Measurements from ENCODE around the gene LRRC53.
A peak's percentile ranks its signal among the peaks of the same experiment; 100 is the strongest.

LRRC53 gene

DNA sequence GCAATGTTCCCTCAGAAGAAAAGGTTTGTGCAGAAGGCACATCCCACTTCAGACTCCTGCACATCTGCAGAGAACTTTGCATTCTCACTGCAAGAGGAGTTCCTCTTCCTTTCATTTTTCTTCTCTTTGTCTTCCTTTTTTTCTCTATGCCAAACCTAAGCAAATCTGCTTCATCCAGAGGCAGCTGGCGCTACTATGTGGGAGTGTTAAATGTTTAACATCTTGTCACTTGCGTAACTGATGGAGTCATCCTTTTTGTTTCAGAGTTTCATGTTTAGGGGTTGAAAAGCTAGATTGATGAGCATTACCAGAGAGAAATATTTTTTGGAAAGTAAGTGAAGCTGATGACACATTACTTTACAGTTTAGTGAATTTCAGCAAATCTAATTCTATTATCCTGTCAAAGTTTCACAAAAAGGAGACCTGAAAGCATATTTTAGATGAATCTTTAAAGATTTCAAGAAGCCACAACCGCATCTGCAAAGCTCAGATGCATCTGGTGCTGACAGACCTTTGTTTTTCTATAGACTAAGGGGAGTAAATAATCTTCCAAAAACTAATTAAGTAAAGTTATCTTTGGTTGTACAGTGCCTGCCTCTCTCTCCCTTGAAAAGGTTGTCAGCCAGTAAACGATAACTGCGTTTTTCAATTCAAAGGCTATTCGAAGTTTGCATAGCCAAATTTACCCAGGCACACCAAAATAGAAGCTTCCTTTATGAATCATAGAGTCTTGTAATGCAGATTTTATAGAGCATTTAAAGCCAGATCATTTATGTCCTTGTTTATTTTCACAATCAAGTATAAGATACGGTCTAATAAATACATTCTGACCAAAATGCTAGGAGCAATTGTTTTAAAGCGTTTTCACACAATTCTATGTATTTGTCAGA lies 1.2 kb upstream of the LRRC53 start:
- TF ChIP-seq, protein P1, sequence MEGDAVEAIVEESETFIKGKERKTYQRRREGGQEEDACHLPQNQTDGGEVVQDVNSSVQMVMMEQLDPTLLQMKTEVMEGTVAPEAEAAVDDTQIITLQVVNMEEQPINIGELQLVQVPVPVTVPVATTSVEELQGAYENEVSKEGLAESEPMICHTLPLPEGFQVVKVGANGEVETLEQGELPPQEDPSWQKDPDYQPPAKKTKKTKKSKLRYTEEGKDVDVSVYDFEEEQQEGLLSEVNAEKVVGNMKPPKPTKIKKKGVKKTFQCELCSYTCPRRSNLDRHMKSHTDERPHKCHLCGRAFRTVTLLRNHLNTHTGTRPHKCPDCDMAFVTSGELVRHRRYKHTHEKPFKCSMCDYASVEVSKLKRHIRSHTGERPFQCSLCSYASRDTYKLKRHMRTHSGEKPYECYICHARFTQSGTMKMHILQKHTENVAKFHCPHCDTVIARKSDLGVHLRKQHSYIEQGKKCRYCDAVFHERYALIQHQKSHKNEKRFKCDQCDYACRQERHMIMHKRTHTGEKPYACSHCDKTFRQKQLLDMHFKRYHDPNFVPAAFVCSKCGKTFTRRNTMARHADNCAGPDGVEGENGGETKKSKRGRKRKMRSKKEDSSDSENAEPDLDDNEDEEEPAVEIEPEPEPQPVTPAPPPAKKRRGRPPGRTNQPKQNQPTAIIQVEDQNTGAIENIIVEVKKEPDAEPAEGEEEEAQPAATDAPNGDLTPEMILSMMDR (IDR thresholded peaks at IDR 0.05; ENCODE audit: low read depth, low read length, missing control alignments) = no peak
- no peak for DNase-seq (ENCODE audit: low read depth)
- no peak overlapping the region for H3K4me3 ChIP-seq (ENCODE audit: low read depth, low read length)

DNA sequence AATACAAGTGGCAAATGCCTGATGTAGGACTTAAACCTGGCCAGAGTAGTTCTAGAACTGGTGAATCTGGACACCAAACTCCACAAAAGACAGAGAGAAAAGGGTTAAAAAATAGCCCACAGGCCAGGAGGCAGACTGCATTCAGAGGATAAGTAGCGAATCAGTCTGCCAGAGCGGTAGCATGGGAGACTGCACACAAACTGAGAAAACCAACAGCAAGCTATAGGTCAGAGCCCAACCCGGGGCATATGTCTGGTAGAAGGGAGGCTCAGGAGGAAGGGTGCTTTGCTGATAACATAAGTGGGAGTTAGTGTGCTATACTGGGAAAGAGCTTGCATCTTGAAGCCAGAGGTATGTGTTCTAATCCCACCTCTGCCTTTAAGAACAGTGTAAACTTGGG lies 4.0 kb downstream of the LRRC53 start:
- no peak for DNase-seq (ENCODE audit: low read depth)
- no peak overlapping the region for H3K4me3 ChIP-seq (ENCODE audit: low read depth, low read length)
- TF ChIP-seq, protein P1 (IDR thresholded peaks at IDR 0.05; ENCODE audit: low read depth, low read length, missing control alignments) = no peak

DNA sequence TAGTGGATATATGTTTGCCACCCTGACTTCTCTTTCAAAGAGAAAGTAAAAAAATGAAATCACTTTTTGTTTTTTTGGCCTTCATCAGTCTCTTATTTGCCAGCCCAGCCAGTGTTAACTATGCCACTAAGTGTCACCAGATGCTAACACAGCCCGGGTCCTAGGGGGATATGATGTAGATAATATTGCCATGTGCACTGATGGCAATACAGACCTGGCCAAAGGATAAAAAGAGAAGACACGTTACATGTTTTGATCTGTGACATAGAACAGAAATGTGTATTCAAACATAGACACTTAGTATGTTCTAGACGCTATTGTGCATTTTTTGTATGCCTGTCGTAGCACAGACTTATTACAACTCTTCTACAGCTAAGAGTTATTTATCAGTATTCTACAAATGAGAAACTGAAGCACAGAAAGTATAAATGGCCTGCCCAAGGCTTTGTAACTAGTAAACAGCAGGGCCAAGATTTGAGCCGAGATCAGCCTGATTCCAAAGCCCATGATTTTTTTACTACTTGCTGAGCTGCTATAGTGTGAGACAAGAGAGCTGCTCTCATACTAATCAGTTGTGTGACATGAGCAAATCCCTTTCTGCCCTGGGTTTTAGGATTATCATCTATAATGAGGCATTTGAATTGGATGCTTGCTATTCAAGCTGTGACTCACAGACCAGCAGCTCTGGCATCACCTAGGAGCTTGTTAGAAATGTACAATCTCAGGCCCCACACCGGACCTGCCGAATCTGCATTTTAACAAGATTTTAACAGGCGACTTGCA lies 6.3 kb downstream of the LRRC53 start:
- TF ChIP-seq, protein P1 (IDR thresholded peaks at IDR 0.05; ENCODE audit: low read depth, low read length, missing control alignments) = no peak
- H3K4me3 ChIP-seq (ENCODE audit: low read depth, low read length) = no peak overlapping the region
- no peak for DNase-seq (ENCODE audit: low read depth)

DNA sequence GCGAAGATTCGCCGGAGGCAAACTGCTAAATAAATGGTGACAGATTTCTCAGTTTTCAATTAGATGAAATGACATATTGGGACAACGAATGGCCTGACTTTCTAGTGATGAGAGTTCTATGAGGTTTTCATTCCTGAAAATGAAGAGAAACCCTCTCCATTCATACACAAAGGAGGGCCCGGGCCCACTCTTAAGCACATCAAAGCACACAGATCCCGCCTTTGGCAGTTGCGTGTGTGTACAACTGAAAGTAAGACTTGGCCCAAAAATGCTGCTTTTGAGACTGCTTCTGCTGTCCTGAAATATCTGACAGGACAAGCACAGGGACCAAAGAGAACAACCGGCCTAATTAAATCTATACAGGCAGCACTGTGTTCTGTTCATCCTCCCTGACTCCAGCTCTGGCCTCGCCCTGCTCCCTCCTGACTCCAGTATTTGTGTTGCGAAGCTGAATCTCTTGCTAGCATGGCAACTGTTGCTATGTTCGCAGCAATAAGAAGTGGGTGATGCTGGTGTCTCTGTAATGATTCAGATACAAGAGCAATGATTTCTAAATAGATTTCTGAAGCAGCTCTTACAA lies 7.4 kb downstream of the LRRC53 start:
- TF ChIP-seq, protein P1 (IDR thresholded peaks at IDR 0.05; ENCODE audit: low read depth, low read length, missing control alignments) = no peak
- DNase-seq (ENCODE audit: low read depth) = no peak
- no peak overlapping the region for H3K4me3 ChIP-seq (ENCODE audit: low read depth, low read length)

DNA sequence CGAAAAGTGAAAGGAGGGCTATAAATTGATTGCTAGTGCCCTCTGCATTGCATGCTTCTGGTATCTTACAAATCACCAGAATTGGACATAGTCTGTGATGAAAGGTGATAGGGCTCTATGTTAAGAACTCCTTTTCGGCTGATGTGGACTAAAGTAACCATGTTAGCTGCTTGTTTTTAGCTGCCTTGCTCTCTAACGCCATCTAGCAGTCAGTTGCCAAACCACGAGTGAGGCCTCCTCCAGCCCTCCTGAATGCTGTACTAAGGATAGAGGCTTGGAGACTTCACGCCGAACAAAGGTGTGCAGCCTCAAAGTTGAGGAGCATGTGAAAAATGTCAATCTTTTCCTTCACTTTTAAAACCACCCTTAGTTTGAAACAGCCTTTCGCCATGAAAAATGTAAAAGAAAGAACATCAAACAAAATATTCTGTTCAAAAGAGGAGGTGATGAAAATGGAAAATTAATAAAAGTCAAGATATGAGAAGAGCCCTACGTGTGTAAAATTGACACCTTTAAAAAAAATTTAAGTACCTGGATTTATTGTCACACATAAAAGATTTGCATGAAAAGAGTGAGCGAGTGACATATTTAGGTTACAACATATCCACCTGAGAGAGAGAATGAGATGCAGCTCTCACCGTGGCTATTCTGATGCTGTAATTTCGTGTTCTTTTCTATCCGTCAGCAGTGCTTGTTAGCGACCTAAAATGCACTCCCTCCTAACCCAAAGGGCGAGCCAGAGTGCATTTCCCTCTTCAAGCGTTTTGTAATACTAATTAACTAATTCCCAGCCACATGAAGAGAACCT lies 8.1 kb downstream of the LRRC53 start:
- DNase-seq (ENCODE audit: low read depth) = peak; percentile 24
- TF ChIP-seq, protein P1 (IDR thresholded peaks at IDR 0.05; ENCODE audit: low read depth, low read length, missing control alignments) = peak; percentile 93
- H3K4me3 ChIP-seq (ENCODE audit: low read depth, low read length) = no peak overlapping the region

DNA sequence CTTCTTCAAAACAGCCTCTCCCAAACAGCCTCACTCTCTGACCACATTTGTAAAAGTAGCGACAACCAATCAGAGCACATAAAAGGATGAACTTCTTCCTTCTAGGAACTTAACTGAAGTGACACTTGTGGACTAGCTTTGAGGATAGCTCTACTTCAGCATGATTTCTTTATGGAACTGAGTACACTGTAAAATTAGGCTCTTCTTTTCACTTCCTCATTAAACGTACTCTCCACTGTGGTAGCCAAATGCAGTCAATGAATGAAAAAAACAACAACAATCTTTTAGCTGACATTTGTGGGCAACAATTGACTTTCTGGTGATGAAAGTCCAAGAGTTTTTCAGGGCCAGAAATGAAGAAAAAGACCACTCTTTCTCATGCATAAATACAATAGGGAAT lies 9.6 kb downstream of the LRRC53 start:
- no peak for DNase-seq (ENCODE audit: low read depth)
- TF ChIP-seq, protein P1 (IDR thresholded peaks at IDR 0.05; ENCODE audit: low read depth, low read length, missing control alignments) = no peak
- no peak overlapping the region for H3K4me3 ChIP-seq (ENCODE audit: low read depth, low read length)
